BE2C (cell line): ENCODE data around the gene SNX9.
"Not testable (repeated sequence)": the region's sequence is repeated elsewhere in the genome, so short reads cannot be mapped to it uniquely, and the experiment has no call there.

Experiments used
- DNase-seq: peaks from one replicate; pipeline ENCODE4 v3.0.0-alpha.2; 2020
- H3K27me3 ChIP-seq: fragments of 250-450 bp; sonication (Bioruptor Pico); 2 replicates; pipeline ENCODE4 v1.5.1; 2020; ENCODE audit warnings: mild to moderate bottlenecking
- H3K36me3 ChIP-seq: fragments of 250-450 bp; sonication (Bioruptor Pico); 2 replicates; pipeline ENCODE4 v1.5.1; 2020; ENCODE audit warnings: mild to moderate bottlenecking
- H3K4me1 ChIP-seq: fragments of 250-450 bp; sonication (Bioruptor Pico); 2 replicates; pipeline ENCODE4 v1.5.1; 2020
- H3K4me3 ChIP-seq: 2 replicates; pipeline ENCODE4 v1.5.1; 2011; ENCODE audit warnings: low read depth, low read length
- H3K9me3 ChIP-seq: fragments of 250-450 bp; sonication (Bioruptor Pico); 2 replicates; pipeline ENCODE4 v1.5.1; 2020
- CTCF ChIP-seq: IDR thresholded peaks from 2 replicates; pipeline ENCODE4 v1.5.1; 2012; ENCODE audit warnings: mild to moderate bottlenecking, low read depth, low read length

SNX9 gene

DNA sequence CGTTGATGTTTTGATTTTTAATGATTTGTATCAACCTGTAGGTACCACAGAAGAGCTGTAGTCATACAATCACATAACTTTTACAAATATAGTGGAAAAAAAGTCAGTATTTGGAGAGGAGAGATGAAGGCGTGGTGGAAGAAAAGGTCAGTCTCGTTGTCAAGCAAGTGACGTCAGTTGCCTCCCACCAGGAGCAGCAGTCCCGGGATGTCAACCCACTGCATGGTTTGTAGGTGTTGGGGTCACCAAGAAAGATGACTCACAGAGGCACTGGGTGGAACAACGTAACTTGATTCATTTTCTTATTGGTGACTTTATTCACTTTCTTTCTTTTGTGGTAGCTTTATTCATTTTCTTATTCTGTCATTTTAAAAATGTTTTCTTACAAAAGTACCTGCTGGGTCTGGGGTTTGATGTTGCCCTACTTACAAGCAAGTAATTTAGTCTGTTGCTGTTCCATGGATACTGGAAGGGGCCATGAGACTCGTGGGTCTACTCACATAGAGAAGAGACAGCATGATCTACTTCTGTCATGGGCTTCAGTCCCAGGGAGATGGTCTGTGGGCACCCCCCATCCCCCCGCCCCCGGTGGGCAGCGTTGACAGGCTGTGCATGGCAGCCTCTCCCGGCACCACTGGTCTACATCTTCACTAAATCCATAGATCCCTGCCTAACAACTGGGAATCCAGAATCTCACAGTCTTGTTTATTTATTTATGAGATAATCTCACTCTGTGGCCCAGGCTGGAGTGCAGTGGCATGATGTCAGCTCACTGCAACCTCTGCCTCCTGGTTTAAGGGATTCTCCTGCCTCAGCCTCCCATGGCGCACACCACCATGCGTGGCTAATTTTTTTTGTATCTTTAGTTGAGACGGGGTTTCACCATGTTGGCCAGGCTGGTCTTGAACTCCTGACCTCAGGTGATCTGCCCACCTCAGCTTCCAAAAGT lies 122.2 kb downstream of the SNX9 start:
- H3K9me3 ChIP-seq: no peaks in the 10 kb centered on the region
- H3K36me3 ChIP-seq: no peaks in the 10 kb centered on the region
- H3K4me3 ChIP-seq: no peak overlapping the region
- no peak for DNase-seq
- TF ChIP-seq CTCF: no peak
- no peaks in the 10 kb centered on the region for H3K4me1 ChIP-seq
- no peaks in the 10 kb centered on the region for H3K27me3 ChIP-seq

DNA sequence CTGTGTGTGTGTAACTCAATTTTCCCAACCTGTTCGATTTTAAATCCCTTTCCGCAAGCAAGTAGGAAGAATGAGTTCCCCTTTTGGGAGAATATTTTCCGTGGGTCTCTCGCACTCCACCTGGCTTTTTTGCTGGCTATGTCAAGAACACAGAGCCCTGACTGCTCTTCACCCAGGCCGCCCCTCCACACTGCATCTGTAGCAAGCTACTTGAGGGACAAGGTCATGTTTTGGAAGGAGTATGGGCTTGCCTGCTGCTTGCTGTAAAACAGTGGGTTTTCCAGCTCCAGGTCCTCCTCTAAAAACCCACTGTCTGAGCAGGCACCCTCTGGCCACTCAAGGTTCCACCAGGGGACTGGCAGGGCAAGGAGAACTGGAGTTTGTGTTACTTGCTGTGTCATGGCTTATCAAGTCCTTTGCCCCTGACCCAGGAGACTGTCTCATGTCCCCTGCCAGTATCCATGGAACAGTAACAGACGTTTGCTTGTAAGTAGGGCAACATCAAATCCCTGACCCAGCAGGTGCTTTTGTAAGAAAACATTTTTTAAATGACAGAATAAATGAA lies 123.1 kb downstream of the SNX9 start:
- H3K9me3 ChIP-seq: no peaks in the 10 kb centered on the region
- H3K4me3 ChIP-seq: no peak overlapping the region
- H3K27me3 ChIP-seq: no peaks in the 10 kb centered on the region
- no peak for DNase-seq
- no peak for TF ChIP-seq CTCF
- no peaks in the 10 kb centered on the region for H3K36me3 ChIP-seq
- no peaks in the 10 kb centered on the region for H3K4me1 ChIP-seq

GRCh38 chr6:157946865-157947532 lies 124.0 kb downstream of the SNX9 start:
- TF ChIP-seq CTCF: peak; percentile 95
- no peaks in the 10 kb centered on the region for H3K36me3 ChIP-seq
- H3K27me3 ChIP-seq: no peaks in the 10 kb centered on the region
- no peak overlapping the region for H3K4me3 ChIP-seq
- H3K4me1 ChIP-seq: no peaks in the 10 kb centered on the region
- no peaks in the 10 kb centered on the region for H3K9me3 ChIP-seq
- no peak for DNase-seq

GRCh38 chr6:157950899-157951298 lies 127.9 kb downstream of the SNX9 start:
- not testable (repeated sequence) for DNase-seq, H3K36me3 ChIP-seq, H3K27me3 ChIP-seq, H3K4me3 ChIP-seq, H3K4me1 ChIP-seq, H3K9me3 ChIP-seq

GRCh38 chr6:157951828-157952227 lies 128.8 kb downstream of the SNX9 start:
- Histone ChIP-seq H3K36me3 (no peaks in the 10 kb centered on the region), H3K4me1 (no peaks in the 10 kb centered on the region), H3K9me3 (no peaks in the 10 kb centered on the region), H3K4me3 (no peak overlapping the region), H3K27me3 (no peaks in the 10 kb centered on the region)
- no peak for TF ChIP-seq CTCF
- DNase-seq: no peak

GRCh38 chr6:157952861-157953351 lies 129.9 kb downstream of the SNX9 start:
- H3K4me1 ChIP-seq: no peaks in the 10 kb centered on the region
- no peaks in the 10 kb centered on the region for H3K9me3 ChIP-seq
- no peak overlapping the region for H3K4me3 ChIP-seq
- H3K27me3 ChIP-seq: no peaks in the 10 kb centered on the region
- no peak for TF ChIP-seq CTCF
- no peak for DNase-seq
- no peaks in the 10 kb centered on the region for H3K36me3 ChIP-seq
